HG02759 (cell line): ENCODE data around the gene CRADD.

ENCODE experiments used
- ATAC-seq: cut with Tn5 transposase; IDR thresholded peaks from one replicate; pipeline ENCODE4 v1.9.1; 2021; ENCODE audit warnings: mild to moderate bottlenecking, moderate library complexity; ENCODE audit not compliant: unreplicated experiment

Gene CRADD

GRCh38 chr12:93892423-93893268 lies 215.5 kb downstream of the CRADD start:
- ATAC-seq = no peak

GRCh38 chr12:93894391-93895088 lies 217.4 kb downstream of the CRADD start:
- no peak for ATAC-seq

GRCh38 chr12:93895089-93895445 lies 217.9 kb downstream of the CRADD start:
- no peak for ATAC-seq

- no peak for ATAC-seq
These were observed 219.3 kb downstream of the CRADD start for GRCh38 chr12:93896427-93896826.

GRCh38 chr12:93896952-93897351 lies 219.8 kb downstream of the CRADD start:
- no peak for ATAC-seq

- ATAC-seq = no peak
These were observed 224.6 kb downstream of the CRADD start for GRCh38 chr12:93901739-93902138.

GRCh38 chr12:93902192-93902591 lies 225.0 kb downstream of the CRADD start:
- ATAC-seq = no peak

- no peak for ATAC-seq
These were observed 225.8 kb downstream of the CRADD start for GRCh38 chr12:93902736-93903562.

GRCh38 chr12:93904124-93904523 lies 226.9 kb downstream of the CRADD start:
- ATAC-seq = no peak

- ATAC-seq = no peak
These were observed 231.1 kb downstream of the CRADD start for GRCh38 chr12:93908264-93908663.

- ATAC-seq = no peak
These were observed 231.8 kb downstream of the CRADD start for GRCh38 chr12:93908846-93909567.

- no peak for ATAC-seq
These were observed 234.2 kb downstream of the CRADD start for GRCh38 chr12:93911396-93911795.

- ATAC-seq = no peak
These were observed 235.0 kb downstream of the CRADD start for GRCh38 chr12:93912086-93912733.

GRCh38 chr12:93913845-93914244 lies 236.7 kb downstream of the CRADD start:
- ATAC-seq = no peak

- ATAC-seq = no peak
These were observed 237.1 kb downstream of the CRADD start for GRCh38 chr12:93914281-93914680.

- no peak for ATAC-seq
These were observed 238.2 kb downstream of the CRADD start for GRCh38 chr12:93915411-93915810.

GRCh38 chr12:93916402-93916801 lies 239.2 kb downstream of the CRADD start:
- ATAC-seq = no peak

GRCh38 chr12:93918262-93918661 lies 241.1 kb downstream of the CRADD start:
- no peak for ATAC-seq

GRCh38 chr12:93918900-93919299 lies 241.7 kb downstream of the CRADD start:
- no peak for ATAC-seq

GRCh38 chr12:93921521-93921920 lies 244.3 kb downstream of the CRADD start:
- no peak for ATAC-seq
